ENCODE data around the gene MIPEP. TPM values are rescaled to one million over a fixed set of nuclear protein-coding genes. Genes with fewer than 3 reads are reported as not detected.
A peak's percentile ranks its signal among the peaks of the same experiment; 100 is the strongest.

Gene MIPEP
- total and polyA plus RNA-seq, 2 experiments from 2014 or later: 12.6 to 19.6 TPM

DNA sequence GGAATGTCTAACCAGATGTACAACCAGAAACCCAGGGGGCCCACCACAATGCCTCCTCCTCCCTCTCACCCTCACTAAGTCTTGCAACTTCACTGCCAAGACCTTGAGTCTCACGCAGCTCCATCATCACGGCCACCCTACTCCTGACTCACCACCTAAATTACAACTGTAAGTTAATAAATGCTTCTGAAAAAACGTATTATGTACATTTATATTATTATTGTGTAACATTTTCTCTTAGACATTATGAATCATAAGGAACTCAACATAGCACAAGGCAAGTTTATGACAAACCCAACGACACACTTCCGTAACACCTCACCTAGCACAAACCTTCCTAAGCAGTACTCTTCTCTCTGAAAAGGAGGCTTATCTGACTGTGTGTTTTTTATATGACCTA lies 20.7 kb downstream of the MIPEP start:
- in situ Hi-C loops (cut with MboI): loop anchor here (10.0 kb wide), 1 partner anchor 294 kb away; the partner anchor contains the start of gene TNFRSF19
- Histone ChIP-seq H3F3A (ENCODE audit: insufficient read depth) (peaks cover 11% of the 10 kb centered on the region; the same call in 1 of the 2 replicates), H2AFZ (no peak overlapping the region), H3K36me3 (ENCODE audit: low read depth) (no peaks in the 10 kb centered on the region), H3K9me3 (ENCODE audit: low read depth) (no peaks in the 10 kb centered on the region), H3K27ac (peak overlapping the region; percentile 44), H3K27me3 (replicated peaks; ENCODE audit: insufficient read depth) (no peaks in the 10 kb centered on the region), H4K20me1 (ENCODE audit: insufficient read depth) (no peaks in the 10 kb centered on the region), H3K4me3 (no peak overlapping the region), H3K79me2 (ENCODE audit: insufficient read depth) (no peaks in the 10 kb centered on the region), H3K9ac (no peak overlapping the region), H3K4me2 (ENCODE audit: unreplicated experiment) (no peak overlapping the region), H3K9me2 (ENCODE audit: insufficient read depth) (no peaks in the 10 kb centered on the region), H3K4me1 (ENCODE audit: insufficient read depth) (peaks cover 24% of the 10 kb centered on the region)
- 17 to 21% methylated on average over 5 of the region's 5 CpGs for WGBS, 2 experiments (ENCODE audit: low coverage in 1 of 2, low lambda C conversion rate in 2 of 2, missing lambda C conversion rate in 2 of 2)
- TF ChIP-seq EZH2 (IDR thresholded peaks at IDR 0.05; ENCODE audit: insufficient read depth, poor library complexity, severe bottlenecking): no peak
- no peak for TF ChIP-seq EZH2phosphoT487 (IDR thresholded peaks at IDR 0.05; ENCODE audit: insufficient read depth, low read depth)
- peak; percentile 85 for DNase-seq

DNA sequence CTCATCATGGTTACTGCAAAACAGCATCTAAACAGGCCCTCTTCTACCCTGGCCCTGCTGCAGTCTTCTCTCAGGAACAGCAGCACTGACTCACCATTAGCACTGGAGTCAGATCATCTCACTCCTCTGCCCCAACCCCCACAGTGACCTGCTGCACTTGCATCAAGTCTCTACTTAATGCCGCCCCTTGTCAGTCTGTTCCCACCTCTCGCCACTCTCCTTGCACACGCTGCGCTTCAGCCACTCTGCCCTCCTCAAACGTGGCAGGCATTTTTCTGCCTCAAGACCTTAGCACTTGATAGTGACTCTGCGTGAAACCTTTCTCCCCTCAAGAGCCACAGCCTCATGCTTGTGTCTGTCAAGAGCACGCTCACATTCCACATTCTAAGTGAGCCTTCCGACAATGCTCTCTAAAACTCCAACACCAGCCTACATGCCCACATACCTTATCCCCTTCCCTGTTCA lies 22.1 kb downstream of the MIPEP start:
- WGBS, 2 experiments (ENCODE audit: low coverage in 1 of 2, low lambda C conversion rate in 2 of 2, missing lambda C conversion rate in 2 of 2): 80 to 83% methylated on average over 8 of the region's 8 CpGs
- Histone ChIP-seq H3K9me2 (ENCODE audit: insufficient read depth) (no peaks in the 10 kb centered on the region), H4K20me1 (ENCODE audit: insufficient read depth) (no peaks in the 10 kb centered on the region), H3F3A (ENCODE audit: insufficient read depth) (peaks cover 11% of the 10 kb centered on the region; the same call in 1 of the 2 replicates), H3K27ac (no peak overlapping the region), H3K79me2 (ENCODE audit: insufficient read depth) (no peaks in the 10 kb centered on the region), H3K27me3 (replicated peaks; ENCODE audit: insufficient read depth) (no peaks in the 10 kb centered on the region), H3K4me1 (ENCODE audit: insufficient read depth) (peaks cover 24% of the 10 kb centered on the region), H2AFZ (no peak overlapping the region), H3K36me3 (ENCODE audit: low read depth) (no peaks in the 10 kb centered on the region), H3K9ac (no peak overlapping the region), H3K9me3 (ENCODE audit: low read depth) (no peaks in the 10 kb centered on the region), H3K4me3 (no peak overlapping the region), H3K4me2 (ENCODE audit: unreplicated experiment) (no peak overlapping the region)
- peak; percentile 78 for DNase-seq
- no peak for TF ChIP-seq EZH2 (IDR thresholded peaks at IDR 0.05; ENCODE audit: insufficient read depth, poor library complexity, severe bottlenecking)
- no peak for TF ChIP-seq EZH2phosphoT487 (IDR thresholded peaks at IDR 0.05; ENCODE audit: insufficient read depth, low read depth)
- in situ Hi-C loops (cut with MboI): loop anchor here (10.0 kb wide), 1 partner anchor 292 kb away; the partner anchor contains the start of gene TNFRSF19

DNA sequence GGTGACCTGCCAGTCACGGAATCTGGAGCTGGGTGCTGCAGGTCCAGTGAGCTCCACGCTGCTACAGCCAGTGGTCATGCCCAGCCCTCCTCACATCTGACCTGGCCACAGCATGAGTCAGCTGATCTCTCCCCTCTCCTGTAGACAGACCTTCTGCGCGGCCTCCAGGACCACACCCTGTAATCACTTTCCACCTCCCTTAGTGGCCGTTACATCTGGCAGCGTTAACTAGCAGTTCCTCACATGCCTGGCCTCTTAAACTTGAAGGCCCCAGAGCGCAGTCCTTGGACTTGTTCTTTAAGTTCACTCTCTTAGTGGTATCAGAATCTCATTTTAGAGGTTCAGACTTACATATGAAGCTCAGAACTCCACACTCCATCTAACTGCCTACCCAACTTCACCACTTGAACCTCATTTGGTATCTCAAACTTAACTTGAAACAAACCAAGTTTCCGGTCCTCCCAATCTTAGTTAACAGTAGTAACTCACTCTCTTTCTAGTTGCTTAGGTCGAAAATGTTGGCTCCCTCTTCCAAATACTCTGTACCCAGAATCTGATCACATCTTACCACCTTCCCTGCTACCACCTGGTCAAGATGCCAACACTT lies 22.7 kb downstream of the MIPEP start:
- Histone ChIP-seq H2AFZ (no peak overlapping the region), H4K20me1 (ENCODE audit: insufficient read depth) (no peaks in the 10 kb centered on the region), H3K9ac (no peak overlapping the region), H3K9me3 (ENCODE audit: low read depth) (no peaks in the 10 kb centered on the region), H3K4me2 (ENCODE audit: unreplicated experiment) (no peak overlapping the region), H3K27ac (no peak overlapping the region), H3F3A (ENCODE audit: insufficient read depth) (peaks cover 11% of the 10 kb centered on the region; the same call in 1 of the 2 replicates), H3K4me1 (ENCODE audit: insufficient read depth) (peaks cover 24% of the 10 kb centered on the region), H3K79me2 (ENCODE audit: insufficient read depth) (no peaks in the 10 kb centered on the region), H3K36me3 (ENCODE audit: low read depth) (no peaks in the 10 kb centered on the region), H3K27me3 (replicated peaks; ENCODE audit: insufficient read depth) (no peaks in the 10 kb centered on the region), H3K9me2 (ENCODE audit: insufficient read depth) (no peaks in the 10 kb centered on the region), H3K4me3 (no peak overlapping the region)
- no peak for DNase-seq
- in situ Hi-C loops (cut with MboI): loop anchor here (10.0 kb wide), 1 partner anchor 292 kb away; the partner anchor contains the start of gene TNFRSF19
- TF ChIP-seq EZH2 (IDR thresholded peaks at IDR 0.05; ENCODE audit: insufficient read depth, poor library complexity, severe bottlenecking): no peak
- TF ChIP-seq EZH2phosphoT487 (IDR thresholded peaks at IDR 0.05; ENCODE audit: insufficient read depth, low read depth): no peak
- 94 to 98% methylated on average over 9 of the region's 9 CpGs for WGBS, 2 experiments (ENCODE audit: low coverage in 1 of 2, low lambda C conversion rate in 2 of 2, missing lambda C conversion rate in 2 of 2)

DNA sequence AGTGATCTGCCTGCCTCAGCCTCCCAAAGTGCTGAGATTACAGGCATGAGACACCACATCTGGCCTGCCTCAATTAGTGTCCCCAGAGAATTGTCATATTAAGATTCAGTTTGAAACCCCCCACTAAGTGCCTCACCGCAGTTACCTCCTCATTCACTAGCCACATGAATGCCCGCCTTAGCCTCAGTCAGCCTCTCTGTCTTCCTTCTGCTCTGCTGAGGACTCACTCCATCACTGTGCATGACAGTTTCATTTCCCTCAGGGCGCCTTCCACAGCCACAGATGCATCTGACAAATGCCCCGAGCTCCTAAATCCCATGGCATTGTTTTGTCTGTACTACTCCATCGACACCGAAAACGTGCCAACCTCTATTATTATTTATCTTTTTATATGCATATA lies 23.3 kb downstream of the MIPEP start:
- Histone ChIP-seq H3F3A (ENCODE audit: insufficient read depth) (peaks cover 11% of the 10 kb centered on the region; the same call in 1 of the 2 replicates), H3K4me2 (ENCODE audit: unreplicated experiment) (no peak overlapping the region), H3K9ac (no peak overlapping the region), H3K36me3 (ENCODE audit: low read depth) (no peaks in the 10 kb centered on the region), H3K4me1 (ENCODE audit: insufficient read depth) (peaks cover 24% of the 10 kb centered on the region), H3K4me3 (no peak overlapping the region), H3K27me3 (replicated peaks; ENCODE audit: insufficient read depth) (no peaks in the 10 kb centered on the region), H4K20me1 (ENCODE audit: insufficient read depth) (no peaks in the 10 kb centered on the region), H3K27ac (no peak overlapping the region), H3K79me2 (ENCODE audit: insufficient read depth) (no peaks in the 10 kb centered on the region), H3K9me3 (ENCODE audit: low read depth) (no peaks in the 10 kb centered on the region), H2AFZ (no peak overlapping the region), H3K9me2 (ENCODE audit: insufficient read depth) (no peaks in the 10 kb centered on the region)
- TF ChIP-seq EZH2phosphoT487 (IDR thresholded peaks at IDR 0.05; ENCODE audit: insufficient read depth, low read depth) (no peak), EZH2 (IDR thresholded peaks at IDR 0.05; ENCODE audit: insufficient read depth, poor library complexity, severe bottlenecking) (no peak)
- 92 to 99% methylated on average over 7 of the region's 7 CpGs for WGBS, 2 experiments (ENCODE audit: low coverage in 1 of 2, low lambda C conversion rate in 2 of 2, missing lambda C conversion rate in 2 of 2)
- no peak for DNase-seq
- in situ Hi-C loops (cut with MboI): loop anchor here (10.0 kb wide), 1 partner anchor 291 kb away; the partner anchor contains the start of gene TNFRSF19

Data from GM23248 (cell line).